ENCODE measurements around the gene RAC3. TPM values are rescaled to one million over a fixed set of nuclear protein-coding genes. Genes with fewer than 3 reads are reported as not detected.

Gene RAC3
- total RNA-seq, 2 experiments from 2014 or later, result 9.6 to 10.6 TPM

DNA sequence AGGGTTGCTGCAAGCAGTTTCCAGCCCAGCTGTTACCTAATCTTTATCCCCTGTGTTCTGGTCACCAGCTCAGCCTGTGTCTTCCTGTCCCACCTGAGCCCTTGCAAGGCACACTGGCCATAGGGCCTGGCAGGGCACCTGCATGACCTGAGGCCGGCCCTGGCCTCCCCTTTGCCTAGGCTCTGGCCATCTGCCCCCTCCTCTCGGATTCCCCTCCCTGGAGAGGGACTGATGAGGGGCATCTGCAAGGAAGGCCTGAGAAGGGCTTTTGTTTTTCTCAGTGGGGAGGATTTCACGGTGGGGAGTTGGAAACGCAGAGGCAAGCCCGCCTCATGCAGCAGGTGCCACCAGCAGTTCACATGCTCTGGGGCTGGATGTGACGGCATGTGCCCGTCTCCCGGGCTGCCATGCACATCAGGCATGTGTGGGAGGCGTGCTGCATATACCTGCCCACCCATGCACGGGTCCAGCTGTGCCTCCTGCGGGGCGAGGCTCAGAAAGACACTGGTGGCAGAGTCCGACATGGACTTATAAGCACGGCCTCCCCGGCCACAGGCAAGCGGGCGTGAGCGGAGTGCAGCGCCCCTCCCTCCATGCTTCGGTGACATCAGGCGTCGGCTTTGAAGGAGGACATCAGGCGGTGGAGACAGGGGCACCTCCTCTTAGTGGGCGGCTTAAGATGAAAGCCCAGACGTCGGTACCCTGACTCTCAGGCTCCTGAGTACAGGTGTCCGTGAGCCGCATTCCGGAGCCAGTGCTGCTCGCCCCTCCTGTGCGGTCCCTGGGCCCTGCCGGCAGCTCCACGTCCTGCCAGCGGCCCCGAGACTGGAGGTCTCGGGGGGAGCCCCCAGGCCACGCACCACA is 37.5 kb upstream of the RAC3 start:
- ChIA-PET CTCF (no interaction called here), POLR2A (no interaction called here)
- Mint-ChIP-seq H3K27me3 (no peaks in the 10 kb centered on the region), H3K4me1 (no peaks in the 10 kb centered on the region), H3K9me3 (ENCODE audit: low read depth) (no peaks in the 10 kb centered on the region), H3K36me3 (ENCODE audit: low read depth) (peaks cover 3% of the 10 kb centered on the region), H3K27ac (no peak overlapping the region), H3K4me3 (no peak overlapping the region)
- ATAC-seq (no peak), DNase-seq (no peak)
- intact Hi-C loops (cut with DNase I, micrococcal nuclease), result no loop called here

DNA sequence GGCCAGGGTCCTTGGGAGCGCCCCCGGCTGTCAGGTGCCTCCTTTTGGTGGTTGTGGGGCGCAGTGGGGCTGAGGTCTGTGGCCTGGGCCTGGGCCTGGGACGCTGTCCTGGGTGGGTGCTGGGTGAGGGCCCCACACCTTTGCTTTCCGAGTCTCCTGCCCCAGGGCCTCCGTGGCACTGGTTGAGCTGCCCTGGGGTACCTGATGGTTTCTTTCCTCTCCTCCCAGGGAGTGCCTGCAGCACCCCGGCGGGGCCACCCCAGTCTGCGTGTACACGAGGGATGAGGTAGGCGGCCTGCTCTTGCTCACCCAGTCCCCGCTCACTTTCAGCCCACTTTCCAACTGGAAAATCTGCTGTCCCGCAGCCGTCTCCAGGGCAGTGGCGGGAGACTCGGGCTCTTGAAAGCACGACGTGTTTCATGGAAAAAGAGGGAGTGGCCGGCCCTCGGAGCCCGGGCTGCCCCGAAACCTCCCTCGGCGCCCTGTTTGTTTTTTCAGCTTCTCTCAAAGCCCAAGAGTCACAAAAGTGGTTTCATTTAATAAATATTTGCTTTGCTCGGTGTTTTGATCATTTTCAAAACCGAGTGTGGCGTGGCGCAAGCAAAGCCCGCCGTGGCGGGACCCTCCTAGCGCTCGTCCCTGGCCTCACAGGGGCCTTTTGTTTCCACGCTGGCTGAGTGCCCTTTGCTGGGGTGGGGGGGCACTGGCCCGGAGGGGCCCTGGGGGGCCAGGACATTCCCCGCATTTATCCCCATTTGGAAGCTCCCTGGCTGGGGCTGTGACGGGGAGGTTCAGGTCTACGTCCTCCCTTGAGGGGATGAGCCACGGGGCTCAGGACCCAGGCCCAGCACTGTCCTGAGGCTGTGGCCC is 36.6 kb upstream of the RAC3 start:
- no peaks in the 10 kb centered on the region for H3K27me3 Mint-ChIP-seq
- ChIA-PET POLR2A (no interaction called here), CTCF (no interaction called here)
- H3K9me3 Mint-ChIP-seq (ENCODE audit: low read depth), result no peaks in the 10 kb centered on the region
- no peaks in the 10 kb centered on the region for H3K4me1 Mint-ChIP-seq
- no peak for ATAC-seq
- H3K36me3 Mint-ChIP-seq (ENCODE audit: low read depth), result peaks cover 3% of the 10 kb centered on the region
- intact Hi-C loops (cut with DNase I, micrococcal nuclease), result no loop called here
- no peak overlapping the region for H3K4me3 Mint-ChIP-seq
- no peak overlapping the region for H3K27ac Mint-ChIP-seq
- no peak for DNase-seq

GRCh38 chr17:81995463-81996231 is 35.8 kb upstream of the RAC3 start:
- ChIA-PET POLR2A (no interaction called here), CTCF (no interaction called here)
- ATAC-seq, result no peak
- Mint-ChIP-seq H3K27me3 (no peaks in the 10 kb centered on the region), H3K4me3 (no peak overlapping the region), H3K36me3 (ENCODE audit: low read depth) (peaks cover 3% of the 10 kb centered on the region), H3K27ac (no peak overlapping the region), H3K4me1 (no peaks in the 10 kb centered on the region), H3K9me3 (ENCODE audit: low read depth) (no peaks in the 10 kb centered on the region)
- DNase-seq, result no peak
- intact Hi-C loops (cut with DNase I, micrococcal nuclease), result no loop called here

GRCh38 chr17:81996232-81996756 is 35.2 kb upstream of the RAC3 start:
- ATAC-seq (no peak), DNase-seq (no peak)
- Mint-ChIP-seq H3K4me1 (no peaks in the 10 kb centered on the region), H3K36me3 (ENCODE audit: low read depth) (peaks cover 3% of the 10 kb centered on the region), H3K27ac (no peak overlapping the region), H3K4me3 (no peak overlapping the region), H3K27me3 (no peaks in the 10 kb centered on the region), H3K9me3 (ENCODE audit: low read depth) (no peaks in the 10 kb centered on the region)
- POLR2A ChIA-PET, result no interaction called here
- CTCF ChIA-PET, result no interaction called here
- intact Hi-C loops (cut with DNase I, micrococcal nuclease), result no loop called here

GRCh38 chr17:81996757-81997441 is 34.6 kb upstream of the RAC3 start:
- H3K36me3 Mint-ChIP-seq (ENCODE audit: low read depth), result peaks cover 3% of the 10 kb centered on the region
- DNase-seq (no peak), ATAC-seq (no peak)
- no peaks in the 10 kb centered on the region for H3K27me3 Mint-ChIP-seq
- H3K27ac Mint-ChIP-seq, result no peak overlapping the region
- ChIA-PET POLR2A (interaction anchor here (0.7 kb wide), 1 partner anchor 17 kb away, joined by 7 read pairs; no protein-coding TSS in a partner anchor), CTCF (no interaction called here)
- H3K4me1 Mint-ChIP-seq, result no peaks in the 10 kb centered on the region
- no peaks in the 10 kb centered on the region for H3K9me3 Mint-ChIP-seq (ENCODE audit: low read depth)
- no peak overlapping the region for H3K4me3 Mint-ChIP-seq
- intact Hi-C loops (cut with DNase I, micrococcal nuclease), result no loop called here

DNA sequence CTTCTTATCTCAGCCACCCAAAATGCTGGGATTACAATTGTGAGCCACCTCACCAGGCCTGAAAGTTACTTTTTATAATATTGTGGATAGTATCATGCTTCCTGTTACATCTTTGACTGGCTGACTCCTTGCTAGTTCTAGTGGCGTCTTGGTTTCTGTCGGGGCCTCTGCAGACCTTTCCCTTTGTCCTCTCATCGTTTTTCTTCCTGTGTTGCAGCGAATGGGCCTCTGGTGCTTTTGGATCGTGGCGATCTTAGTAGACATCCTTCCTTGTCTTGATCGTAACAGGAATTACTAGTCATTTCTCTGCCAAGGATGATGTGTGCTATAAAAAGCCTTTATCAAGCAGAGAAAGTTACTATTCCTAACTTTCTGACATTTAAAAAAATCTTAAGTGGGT is 33.3 kb upstream of the RAC3 start:
- Mint-ChIP-seq H3K36me3 (ENCODE audit: low read depth) (peaks cover 3% of the 10 kb centered on the region), H3K4me1 (no peaks in the 10 kb centered on the region), H3K9me3 (ENCODE audit: low read depth) (no peaks in the 10 kb centered on the region), H3K4me3 (no peak overlapping the region), H3K27me3 (no peaks in the 10 kb centered on the region), H3K27ac (no peak overlapping the region)
- DNase-seq (no peak), ATAC-seq (no peak)
- ChIA-PET POLR2A (no interaction called here), CTCF (no interaction called here)
- intact Hi-C loops (cut with DNase I, micrococcal nuclease), result no loop called here

DNA sequence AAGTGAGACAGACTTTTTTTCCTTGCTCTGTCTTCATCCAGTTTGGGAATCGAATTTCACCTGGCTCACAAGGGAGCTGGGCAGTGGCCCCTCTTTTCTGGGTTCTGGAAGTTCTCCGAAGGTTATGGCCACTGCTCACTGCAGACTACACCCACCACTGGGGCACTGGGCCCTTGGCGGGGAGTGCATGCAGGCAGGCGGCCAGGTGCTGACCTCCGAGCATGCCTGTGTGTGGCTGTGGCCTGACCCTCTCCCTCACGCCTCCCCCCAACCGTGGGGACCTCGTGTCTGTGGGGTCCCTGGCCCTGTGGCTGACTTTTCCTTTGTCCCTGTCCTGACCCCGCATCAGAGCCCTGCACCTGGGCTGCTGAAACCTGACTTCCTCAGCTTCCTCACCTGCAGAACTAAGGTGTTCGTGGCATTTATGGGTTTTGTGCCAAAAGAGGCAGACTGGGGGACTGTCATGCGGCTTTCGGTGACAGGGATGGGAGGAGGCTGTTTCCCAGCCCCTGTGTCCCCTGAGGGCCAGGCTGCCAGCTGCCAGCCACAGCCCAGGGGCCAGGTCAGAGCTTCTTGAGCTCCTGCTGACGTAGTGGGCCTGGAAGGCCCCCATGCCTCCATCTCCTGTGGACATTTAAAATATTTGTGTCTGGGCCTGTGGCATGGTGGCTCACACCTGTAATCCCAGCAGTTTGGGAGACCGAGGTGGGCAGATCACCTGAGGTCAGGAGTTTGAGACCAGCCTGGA is 32.6 kb upstream of the RAC3 start:
- Mint-ChIP-seq H3K4me3 (no peak overlapping the region), H3K27me3 (no peaks in the 10 kb centered on the region), H3K4me1 (no peaks in the 10 kb centered on the region), H3K27ac (no peak overlapping the region), H3K9me3 (ENCODE audit: low read depth) (no peaks in the 10 kb centered on the region), H3K36me3 (ENCODE audit: low read depth) (peaks cover 3% of the 10 kb centered on the region)
- intact Hi-C loops (cut with DNase I, micrococcal nuclease), result no loop called here
- no peak for DNase-seq
- POLR2A ChIA-PET, result no interaction called here
- CTCF ChIA-PET, result no interaction called here
- ATAC-seq, result no peak

- Mint-ChIP-seq H3K27me3 (no peaks in the 10 kb centered on the region), H3K4me1 (no peaks in the 10 kb centered on the region), H3K27ac (no peak overlapping the region), H3K9me3 (ENCODE audit: low read depth) (no peaks in the 10 kb centered on the region), H3K36me3 (ENCODE audit: low read depth) (peaks cover 3% of the 10 kb centered on the region), H3K4me3 (no peak overlapping the region)
- DNase-seq (no peak), ATAC-seq (no peak)
- intact Hi-C loops (cut with DNase I, micrococcal nuclease), result no loop called here
- ChIA-PET CTCF (no interaction called here), POLR2A (no interaction called here)
These were observed 31.9 kb upstream of the RAC3 start for GRCh38 chr17:81999587-81999975.

DNA sequence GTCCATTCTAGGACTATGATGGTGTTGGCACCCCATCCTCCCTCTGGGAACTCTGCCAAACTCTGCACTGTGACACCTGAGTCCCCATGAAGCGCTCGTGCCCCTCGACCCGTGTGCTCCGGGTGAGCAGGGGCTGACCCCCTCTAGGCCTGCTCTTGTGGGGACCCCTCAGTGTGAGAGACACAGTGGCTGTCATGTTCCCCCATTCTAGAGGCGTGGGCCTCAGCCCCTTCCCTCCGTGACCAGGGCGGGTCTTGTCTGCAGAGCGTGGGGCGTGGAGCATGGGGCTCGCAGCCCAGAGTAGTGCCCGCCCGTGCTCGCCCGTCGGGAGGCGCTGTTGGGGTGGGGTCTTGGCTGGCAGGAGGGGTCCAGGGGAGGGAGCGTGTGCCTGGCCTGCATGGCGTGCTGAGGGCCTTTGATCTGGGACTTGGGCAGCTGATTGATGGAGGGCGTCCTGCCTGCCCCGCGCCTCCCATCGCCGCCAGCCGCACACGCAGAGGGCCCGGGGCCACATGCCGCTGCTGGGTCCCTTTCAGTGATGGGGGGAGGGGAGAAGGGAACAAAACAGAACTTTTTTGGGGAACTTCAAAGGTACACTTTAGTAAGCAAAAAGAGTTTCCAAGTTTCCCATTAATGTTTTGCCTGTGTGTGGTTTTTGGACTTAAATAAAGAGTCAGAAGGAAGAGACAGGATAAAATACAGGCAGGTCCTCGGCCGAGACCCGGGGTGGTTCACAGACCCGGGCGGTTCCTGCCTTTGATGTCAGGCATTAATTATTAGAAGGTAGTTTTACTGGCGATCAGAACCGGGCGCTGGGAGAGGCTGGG is 31.3 kb upstream of the RAC3 start:
- POLR2A ChIA-PET, result no interaction called here
- no peak for DNase-seq
- no peaks in the 10 kb centered on the region for H3K4me1 Mint-ChIP-seq
- CTCF ChIA-PET, result no interaction called here
- no peaks in the 10 kb centered on the region for H3K9me3 Mint-ChIP-seq (ENCODE audit: low read depth)
- H3K27ac Mint-ChIP-seq, result no peak overlapping the region
- H3K27me3 Mint-ChIP-seq, result no peaks in the 10 kb centered on the region
- intact Hi-C loops (cut with DNase I, micrococcal nuclease), result no loop called here
- H3K36me3 Mint-ChIP-seq (ENCODE audit: low read depth), result peaks cover 3% of the 10 kb centered on the region
- no peak for ATAC-seq
- H3K4me3 Mint-ChIP-seq, result no peak overlapping the region

DNA sequence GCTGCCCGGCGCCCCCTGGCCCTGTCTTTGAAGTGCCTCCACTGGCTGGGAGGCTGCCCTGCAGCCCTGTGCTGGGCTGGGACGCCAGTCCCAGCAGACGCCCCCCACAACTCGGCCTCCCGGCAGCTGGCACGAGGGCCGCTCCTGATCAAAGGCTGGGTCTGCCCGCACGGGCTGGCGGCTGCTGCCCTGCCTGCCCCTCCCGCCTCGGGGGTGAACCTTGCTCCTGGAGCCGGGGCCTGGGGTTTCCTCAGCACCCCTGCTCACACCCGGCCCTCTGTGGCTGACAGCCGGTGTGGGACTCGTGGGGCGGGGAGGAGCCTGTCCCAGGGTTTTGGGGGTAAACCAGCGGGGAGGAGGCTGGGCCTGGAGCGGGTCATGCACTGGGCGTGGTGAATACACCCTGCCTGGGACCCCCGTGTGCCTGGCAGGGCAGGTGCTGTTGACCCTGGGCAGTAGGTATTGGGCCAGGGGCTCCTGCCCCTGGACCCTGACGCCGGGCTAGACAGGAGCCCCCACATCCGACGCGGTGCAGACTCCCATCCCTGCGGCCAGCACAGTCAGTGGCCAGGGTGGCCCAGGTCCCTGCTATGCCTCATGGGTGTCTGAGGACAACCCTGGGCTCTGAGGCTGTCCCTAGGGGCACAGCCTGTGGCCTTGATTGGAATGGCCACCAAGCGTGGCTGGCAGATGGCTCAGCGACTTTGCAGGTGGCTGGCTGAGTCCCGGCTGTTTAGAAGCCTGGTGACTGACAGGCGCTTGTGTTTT is 30.5 kb upstream of the RAC3 start:
- intact Hi-C loops (cut with DNase I, micrococcal nuclease), result no loop called here
- Mint-ChIP-seq H3K9me3 (ENCODE audit: low read depth) (no peaks in the 10 kb centered on the region), H3K4me3 (no peak overlapping the region), H3K36me3 (ENCODE audit: low read depth) (peaks cover 3% of the 10 kb centered on the region), H3K27ac (no peak overlapping the region), H3K4me1 (no peaks in the 10 kb centered on the region), H3K27me3 (no peaks in the 10 kb centered on the region)
- ATAC-seq (no peak), DNase-seq (no peak)
- CTCF ChIA-PET, result no interaction called here
- POLR2A ChIA-PET, result no interaction called here

Data from activated CD4-positive, alpha-beta T cell treated with anti-CD3 and anti-CD28 coated beads for 36 hours (primary cell).